NCI-H2171 (cell line): Measurements from ENCODE around the gene B3GNT3.

ENCODE experiments used
- DNase-seq: peaks from one replicate; lab custom pipeline; 2025; lab: John Stamatoyannopoulos, UW

B3GNT3 gene

DNA sequence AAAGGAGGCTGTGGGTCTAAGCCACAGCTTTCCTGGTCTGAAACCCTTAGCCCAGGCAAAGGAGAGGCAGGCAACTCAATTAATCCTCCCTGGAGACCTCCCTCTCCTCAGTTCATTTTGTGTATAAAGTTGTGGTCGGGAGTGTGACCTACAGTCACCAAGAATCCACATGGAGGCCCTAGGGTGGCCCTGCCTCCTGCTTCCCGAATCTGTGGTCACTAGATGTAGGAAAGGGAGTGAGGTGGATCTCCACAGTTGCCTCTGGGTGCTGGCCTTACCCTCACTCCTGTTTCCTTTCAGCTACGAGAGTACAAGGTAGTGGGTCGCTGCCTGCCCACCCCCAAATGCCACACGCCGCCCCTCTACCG lies 66.0 kb downstream of the B3GNT3 start:
- DNase-seq: no peak

- no peak for DNase-seq
These were observed 66.8 kb downstream of the B3GNT3 start for GRCh38 chr19:17861542-17862402.

GRCh38 chr19:17862711-17863519 lies 68.0 kb downstream of the B3GNT3 start:
- no peak for DNase-seq
